ENCODE measurements around the gene ZRANB3.

DNA sequence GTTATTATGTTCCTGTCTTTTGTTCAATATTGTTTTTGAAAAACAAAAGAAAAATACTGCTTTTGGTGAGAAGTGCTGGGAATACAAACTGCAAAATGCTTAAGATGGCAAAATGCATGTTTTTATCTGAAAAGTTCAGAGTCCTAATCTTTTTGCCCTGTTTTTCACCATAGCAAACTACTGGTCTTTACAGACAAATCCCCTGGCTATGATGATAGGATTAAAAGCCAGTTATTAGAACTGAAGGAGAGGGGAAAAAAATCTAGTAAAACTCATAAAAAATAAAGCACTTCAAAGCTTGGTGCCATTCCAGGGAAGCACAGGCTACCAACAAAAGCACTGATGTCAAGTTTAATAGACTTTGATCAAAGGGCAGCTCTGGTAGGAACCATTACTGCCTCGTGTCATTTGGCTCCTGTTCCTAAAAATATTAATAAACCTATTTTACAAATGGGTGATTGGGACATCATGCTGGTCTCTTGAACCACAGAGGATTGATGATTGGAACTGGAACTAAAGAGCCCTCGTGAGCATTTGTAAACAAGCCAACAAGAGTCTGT, 284.2 kb downstream of the ZRANB3 start:
- TF ChIP-seq POLR2AphosphoS5 (IDR thresholded peaks at IDR 0.05; ENCODE audit: low read length) (no peak), RFX5 (IDR thresholded peaks at IDR 0.05; ENCODE audit: low read depth, low read length) (no peak), DPF2 (IDR thresholded peaks at IDR 0.05) (no peak), TCF12 (IDR thresholded peaks at IDR 0.05; ENCODE audit: low read depth, low read length) (no peak), SMC3 (IDR thresholded peaks at IDR 0.05; ENCODE audit: borderline replicate concordance, low read length) (no peak), POLR2AphosphoS2 (IDR thresholded peaks at IDR 0.05; ENCODE audit: low read depth, low read length) (no peak), RBBP5 (conservative IDR thresholded peaks at IDR 0.05) (no peak)
- TF ChIP-seq, protein P1, sequence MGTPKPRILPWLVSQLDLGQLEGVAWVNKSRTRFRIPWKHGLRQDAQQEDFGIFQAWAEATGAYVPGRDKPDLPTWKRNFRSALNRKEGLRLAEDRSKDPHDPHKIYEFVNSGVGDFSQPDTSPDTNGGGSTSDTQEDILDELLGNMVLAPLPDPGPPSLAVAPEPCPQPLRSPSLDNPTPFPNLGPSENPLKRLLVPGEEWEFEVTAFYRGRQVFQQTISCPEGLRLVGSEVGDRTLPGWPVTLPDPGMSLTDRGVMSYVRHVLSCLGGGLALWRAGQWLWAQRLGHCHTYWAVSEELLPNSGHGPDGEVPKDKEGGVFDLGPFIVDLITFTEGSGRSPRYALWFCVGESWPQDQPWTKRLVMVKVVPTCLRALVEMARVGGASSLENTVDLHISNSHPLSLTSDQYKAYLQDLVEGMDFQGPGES (IDR thresholded peaks at IDR 0.05) = no peak

All from GM12878 (cell line).